Stimulated activated naive CD8-positive, alpha-beta T cell treated with anti-CD3 and anti-CD28 coated beads, Interleukin-15, Interleukin-2, amounts not matched to agents 100 ng/mL and 50 ng/mL, for 24 hours (primary cell): ENCODE results near the gene UBR1.

ENCODE experiments used
- H3K27ac Mint-ChIP-seq: one replicate; pipeline ENCODE4 v1.8.0; 2021; ENCODE audit warnings: mild to moderate bottlenecking, mixed read lengths
- H3K27me3 Mint-ChIP-seq: one replicate; pipeline ENCODE4 v1.8.0; 2021; ENCODE audit warnings: mixed read lengths
- H3K36me3 Mint-ChIP-seq: one replicate; pipeline ENCODE4 v1.8.0; 2021; ENCODE audit warnings: low read depth, mixed read lengths
- H3K4me1 Mint-ChIP-seq: one replicate; pipeline ENCODE4 v1.8.0; 2021; ENCODE audit warnings: low read depth, mixed read lengths
- H3K4me3 Mint-ChIP-seq: one replicate; pipeline ENCODE4 v1.8.0; 2021; ENCODE audit warnings: mild to moderate bottlenecking, mixed read lengths
- H3K9me3 Mint-ChIP-seq: one replicate; pipeline ENCODE4 v1.8.0; 2021; ENCODE audit warnings: mixed read lengths

Gene UBR1

GRCh38 chr15:43096411-43096810 lies 9.4 kb downstream of the UBR1 start:
- H3K4me3 Mint-ChIP-seq: no peak overlapping the region
- H3K27me3 Mint-ChIP-seq: no peaks in the 10 kb centered on the region
- H3K4me1 Mint-ChIP-seq: peaks cover 69% of the 10 kb centered on the region
- H3K36me3 Mint-ChIP-seq: peaks cover 65% of the 10 kb centered on the region
- no peaks in the 10 kb centered on the region for H3K9me3 Mint-ChIP-seq
- no peak overlapping the region for H3K27ac Mint-ChIP-seq

GRCh38 chr15:43095708-43096347 lies 10.0 kb downstream of the UBR1 start:
- Mint-ChIP-seq H3K27ac (peak overlapping the region; percentile 58), H3K9me3 (no peaks in the 10 kb centered on the region), H3K4me1 (peaks cover 63% of the 10 kb centered on the region), H3K27me3 (no peaks in the 10 kb centered on the region), H3K4me3 (no peak overlapping the region), H3K36me3 (peaks cover 59% of the 10 kb centered on the region)

DNA sequence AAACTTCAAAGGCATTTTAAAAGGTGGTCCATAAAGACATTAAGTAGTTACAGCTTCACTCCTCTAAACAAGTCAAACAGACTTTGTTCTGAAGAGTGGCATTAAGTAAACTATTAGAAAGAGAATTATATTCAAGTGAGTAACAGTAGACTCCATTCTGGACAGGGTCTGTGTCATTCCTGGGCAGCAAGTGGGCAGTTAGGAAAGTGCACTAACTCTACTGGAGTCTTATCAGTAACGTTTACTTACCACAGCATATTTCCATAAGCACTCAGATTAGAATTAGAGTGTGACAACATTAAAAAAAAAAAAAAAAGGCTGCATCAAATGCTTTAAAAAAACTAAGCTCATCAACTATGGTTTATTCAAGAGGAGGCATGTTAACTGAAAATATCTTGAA lies 10.6 kb downstream of the UBR1 start:
- Mint-ChIP-seq H3K27ac (peak overlapping the region; percentile 58), H3K27me3 (no peaks in the 10 kb centered on the region), H3K4me3 (no peak overlapping the region), H3K9me3 (no peaks in the 10 kb centered on the region), H3K36me3 (peaks cover 57% of the 10 kb centered on the region), H3K4me1 (peaks cover 60% of the 10 kb centered on the region)

GRCh38 chr15:43094416-43095030 lies 11.3 kb downstream of the UBR1 start:
- no peak overlapping the region for H3K4me3 Mint-ChIP-seq
- no peaks in the 10 kb centered on the region for H3K9me3 Mint-ChIP-seq
- no peaks in the 10 kb centered on the region for H3K27me3 Mint-ChIP-seq
- H3K36me3 Mint-ChIP-seq: peaks cover 55% of the 10 kb centered on the region
- peaks cover 57% of the 10 kb centered on the region for H3K4me1 Mint-ChIP-seq
- no peak overlapping the region for H3K27ac Mint-ChIP-seq

- Mint-ChIP-seq H3K4me1 (peaks cover 51% of the 10 kb centered on the region), H3K27ac (no peak overlapping the region), H3K9me3 (no peaks in the 10 kb centered on the region), H3K36me3 (peaks cover 58% of the 10 kb centered on the region), H3K4me3 (no peak overlapping the region), H3K27me3 (no peaks in the 10 kb centered on the region)
These were observed 12.8 kb downstream of the UBR1 start for GRCh38 chr15:43093026-43093425.

GRCh38 chr15:43091859-43092258 lies 14.0 kb downstream of the UBR1 start:
- Mint-ChIP-seq H3K4me3 (no peak overlapping the region), H3K9me3 (no peaks in the 10 kb centered on the region), H3K36me3 (peaks cover 54% of the 10 kb centered on the region), H3K27me3 (no peaks in the 10 kb centered on the region), H3K27ac (no peak overlapping the region), H3K4me1 (peaks cover 44% of the 10 kb centered on the region)

GRCh38 chr15:43086551-43086950 lies 19.3 kb downstream of the UBR1 start:
- Mint-ChIP-seq H3K4me3 (no peak overlapping the region), H3K27ac (no peak overlapping the region), H3K4me1 (peaks cover 20% of the 10 kb centered on the region), H3K27me3 (no peaks in the 10 kb centered on the region), H3K9me3 (no peaks in the 10 kb centered on the region), H3K36me3 (peaks cover 53% of the 10 kb centered on the region)

- peaks cover 20% of the 10 kb centered on the region for H3K4me1 Mint-ChIP-seq
- H3K4me3 Mint-ChIP-seq: no peak overlapping the region
- no peak overlapping the region for H3K27ac Mint-ChIP-seq
- H3K27me3 Mint-ChIP-seq: no peaks in the 10 kb centered on the region
- peaks cover 54% of the 10 kb centered on the region for H3K36me3 Mint-ChIP-seq
- H3K9me3 Mint-ChIP-seq: no peaks in the 10 kb centered on the region
These were observed 19.9 kb downstream of the UBR1 start for GRCh38 chr15:43085921-43086320.

GRCh38 chr15:43082509-43082908 lies 23.3 kb downstream of the UBR1 start:
- no peaks in the 10 kb centered on the region for H3K27me3 Mint-ChIP-seq
- peaks cover 60% of the 10 kb centered on the region for H3K36me3 Mint-ChIP-seq
- H3K9me3 Mint-ChIP-seq: no peaks in the 10 kb centered on the region
- H3K4me1 Mint-ChIP-seq: peaks cover 12% of the 10 kb centered on the region
- no peak overlapping the region for H3K4me3 Mint-ChIP-seq
- no peak overlapping the region for H3K27ac Mint-ChIP-seq

GRCh38 chr15:43081283-43081682 lies 24.6 kb downstream of the UBR1 start:
- Mint-ChIP-seq H3K27ac (no peak overlapping the region), H3K4me1 (peaks cover 4% of the 10 kb centered on the region), H3K27me3 (no peaks in the 10 kb centered on the region), H3K36me3 (peaks cover 52% of the 10 kb centered on the region), H3K4me3 (no peak overlapping the region), H3K9me3 (no peaks in the 10 kb centered on the region)

DNA sequence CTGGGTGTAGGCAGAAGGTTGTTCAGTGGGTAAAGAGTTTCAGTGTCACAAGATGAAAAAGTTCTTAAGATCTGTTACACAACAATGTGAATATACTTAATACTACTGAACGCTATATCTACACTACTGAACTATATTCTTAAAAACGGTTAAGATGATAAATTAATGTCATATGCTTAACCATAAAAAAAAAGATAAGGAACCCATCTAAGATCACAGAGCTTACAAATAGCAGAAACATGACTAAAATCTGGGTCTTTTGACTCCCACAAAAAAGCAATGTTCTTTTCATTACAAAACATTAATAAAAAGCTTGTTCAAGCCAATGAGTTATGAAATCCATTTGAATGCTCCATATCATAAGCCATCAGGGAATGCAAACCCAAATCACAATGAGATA lies 34.4 kb downstream of the UBR1 start:
- Mint-ChIP-seq H3K4me1 (peaks cover 3% of the 10 kb centered on the region), H3K36me3 (peaks cover 74% of the 10 kb centered on the region), H3K27ac (no peak overlapping the region)

GRCh38 chr15:43070893-43071292 lies 34.9 kb downstream of the UBR1 start:
- Mint-ChIP-seq H3K27ac (no peak overlapping the region), H3K4me3 (no peak overlapping the region), H3K36me3 (peaks cover 79% of the 10 kb centered on the region), H3K4me1 (peaks cover 3% of the 10 kb centered on the region), H3K27me3 (no peaks in the 10 kb centered on the region), H3K9me3 (no peaks in the 10 kb centered on the region)

More for the DNA sequence above, 34.4 kb downstream of the UBR1 start:
- Mint-ChIP-seq H3K27me3 (no peaks in the 10 kb centered on the region), H3K4me3 (no peak overlapping the region), H3K9me3 (no peaks in the 10 kb centered on the region)

GRCh38 chr15:43070249-43070648 lies 35.6 kb downstream of the UBR1 start:
- Mint-ChIP-seq H3K4me3 (no peak overlapping the region), H3K36me3 (peaks cover 86% of the 10 kb centered on the region), H3K4me1 (peaks cover 3% of the 10 kb centered on the region), H3K27ac (no peak overlapping the region), H3K9me3 (no peaks in the 10 kb centered on the region), H3K27me3 (no peaks in the 10 kb centered on the region)

DNA sequence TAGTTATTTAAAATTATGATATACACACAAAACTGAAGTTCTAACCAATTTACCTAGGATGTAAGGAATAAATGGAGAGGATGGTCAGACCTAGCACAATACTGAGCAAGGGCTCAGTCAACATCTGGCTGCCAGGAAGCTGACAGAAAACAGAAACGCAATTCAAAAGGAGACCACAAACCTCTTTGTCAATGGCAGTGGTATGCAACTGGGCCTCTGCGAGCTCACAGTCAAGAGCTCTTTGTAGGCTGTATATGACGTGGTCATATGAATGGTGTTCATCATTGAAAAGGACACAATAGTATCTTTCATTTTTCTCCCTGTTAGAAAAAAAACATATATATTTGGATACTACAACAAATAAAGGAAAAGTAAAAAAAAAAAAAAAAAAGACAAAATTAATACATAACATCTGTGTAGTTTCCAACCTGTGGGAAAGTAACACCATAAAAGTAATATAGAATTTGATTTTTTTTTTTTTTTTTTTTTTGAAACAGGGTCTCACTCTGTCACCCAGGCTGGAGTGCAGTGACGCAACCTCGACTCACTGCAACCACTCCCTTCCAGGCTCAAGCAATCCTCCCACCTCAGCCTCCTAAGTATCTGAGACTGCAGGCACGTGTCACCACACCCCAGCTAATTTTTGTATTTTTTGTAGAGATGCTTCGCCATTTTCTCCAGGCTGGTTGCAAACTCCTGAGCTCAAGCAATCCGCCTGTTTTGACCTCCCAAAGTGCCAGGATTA lies 37.9 kb downstream of the UBR1 start:
- peaks cover 75% of the 10 kb centered on the region for H3K36me3 Mint-ChIP-seq
- H3K27me3 Mint-ChIP-seq: no peaks in the 10 kb centered on the region
- H3K9me3 Mint-ChIP-seq: no peaks in the 10 kb centered on the region
- H3K4me1 Mint-ChIP-seq: peaks cover 3% of the 10 kb centered on the region
- no peak overlapping the region for H3K4me3 Mint-ChIP-seq
- H3K27ac Mint-ChIP-seq: no peak overlapping the region

DNA sequence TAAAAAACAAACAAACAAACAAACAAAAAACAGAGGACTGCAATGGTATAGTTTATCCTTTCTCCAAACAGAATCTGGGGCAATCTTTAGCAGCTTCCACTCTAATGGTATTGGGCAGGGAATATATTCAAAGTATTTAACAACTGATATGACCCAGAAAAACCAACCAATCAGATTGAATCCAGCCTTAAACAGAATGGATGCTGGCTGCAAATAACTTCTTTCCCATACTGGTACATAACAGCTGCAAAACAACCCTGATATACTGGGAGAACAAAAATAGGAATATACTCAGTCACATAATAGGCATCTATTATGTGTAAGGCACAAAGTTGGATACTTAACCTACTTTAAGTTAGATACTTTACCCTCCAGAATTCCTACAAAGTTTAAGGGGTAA lies 49.1 kb downstream of the UBR1 start:
- H3K4me1 Mint-ChIP-seq: no peaks in the 10 kb centered on the region
- no peak overlapping the region for H3K4me3 Mint-ChIP-seq
- no peaks in the 10 kb centered on the region for H3K27me3 Mint-ChIP-seq
- no peaks in the 10 kb centered on the region for H3K9me3 Mint-ChIP-seq
- H3K36me3 Mint-ChIP-seq: peaks cover 75% of the 10 kb centered on the region
- no peak overlapping the region for H3K27ac Mint-ChIP-seq
